Stimulated activated CD4-positive, alpha-beta T cell treated with anti-CD3 and anti-CD28 coated beads, Interleukin-15, amount 100 ng/mL, for 1 hour (primary cell): Measurements from ENCODE around the gene RABGEF1.
"Not testable (repeated sequence)": the region's sequence is repeated elsewhere in the genome, so short reads cannot be mapped to it uniquely, and the experiment has no call there.

Experiments
- DNase-seq, 2 donors: peaks; one replicate each; pipeline ENCODE4 v3.0.0-alpha.2; 2020; ENCODE audit warnings: low read depth in 1 of 2, low spot score in 1 of 2

RABGEF1 gene

GRCh38 chr7:66847523-66847855 is 107.0 kb downstream of the RABGEF1 start:
- DNase-seq = not testable (repeated sequence)

DNA sequence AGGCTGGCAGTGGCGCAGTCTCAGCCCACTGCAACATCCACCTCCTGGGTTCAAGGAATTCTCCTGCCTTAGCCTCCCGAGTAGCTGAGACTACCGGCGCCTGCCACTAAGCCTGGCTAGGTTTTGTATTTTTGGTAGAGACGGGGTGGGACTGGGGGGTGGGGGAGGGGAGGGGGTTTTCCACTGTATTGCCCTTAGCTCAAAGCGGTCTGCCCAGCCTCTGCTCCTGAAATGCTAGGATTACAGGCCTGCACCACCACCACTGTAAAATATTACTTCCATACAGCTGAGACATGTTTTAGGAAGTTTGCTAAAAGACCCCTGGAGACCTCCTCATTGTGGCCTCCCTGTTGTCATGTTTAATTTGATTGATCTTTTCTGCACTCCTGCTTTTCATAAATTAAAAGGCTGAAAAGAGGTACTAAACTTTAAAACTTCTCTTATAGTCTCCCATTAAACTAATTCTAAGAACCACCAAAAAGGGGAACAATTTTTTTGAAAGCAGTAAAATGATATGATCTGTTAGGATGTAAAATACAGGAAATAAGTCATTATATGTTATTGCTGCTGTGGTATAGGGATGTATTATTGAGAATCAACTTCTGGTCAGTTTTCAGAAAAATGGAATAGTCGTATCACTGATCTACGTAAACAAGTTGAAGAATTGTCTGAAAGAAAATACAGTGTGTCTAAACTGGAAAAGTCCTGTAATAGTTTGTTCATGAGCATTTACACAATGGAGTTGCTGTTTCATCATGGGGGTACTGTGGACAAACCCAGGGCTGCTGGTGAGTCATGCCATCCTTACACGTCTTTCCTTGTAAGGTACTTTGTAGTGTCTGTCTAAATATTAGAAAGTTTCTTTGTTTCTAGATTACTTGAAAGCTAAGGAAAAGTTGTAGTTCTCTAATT is 107.6 kb downstream of the RABGEF1 start:
- no peak for DNase-seq

DNA sequence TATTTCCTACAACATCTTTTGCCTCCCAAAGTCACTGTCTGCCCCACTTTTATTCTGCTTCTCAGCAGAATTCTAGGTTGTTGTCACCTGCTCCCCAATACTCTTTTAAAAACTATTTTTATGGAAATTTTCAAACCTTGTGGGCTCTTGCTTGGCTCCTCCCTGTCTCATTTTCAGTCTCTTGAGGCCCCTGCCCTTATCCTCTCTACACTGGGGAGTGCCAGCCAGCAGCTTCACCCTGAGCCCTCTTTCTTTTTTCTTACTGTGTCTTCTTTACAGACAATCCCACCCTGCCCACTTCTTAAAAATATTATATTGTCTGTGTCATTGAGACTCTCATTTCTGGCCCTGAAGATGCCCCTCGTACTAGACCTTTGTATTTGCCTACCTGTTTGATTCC is 118.8 kb downstream of the RABGEF1 start:
- no peak for DNase-seq

GRCh38 chr7:66859794-66860645 is 119.5 kb downstream of the RABGEF1 start:
- DNase-seq = no peak

- DNase-seq = no peak
Observed at GRCh38 chr7:66860767-66861166, 120.2 kb downstream of the RABGEF1 start.
